Activated CD4-positive, CD25-positive, alpha-beta regulatory T cell treated with anti-CD3 and anti-CD28 coated beads, Interleukin-2, amount 50 U/mL, for 16 hours (primary cell): ENCODE measurements around the gene CDC73.
A peak's percentile ranks its signal among the peaks of the same experiment; 100 is the strongest.

Experiments
- DNase-seq: peaks from one replicate; pipeline ENCODE4 v3.0.0-alpha.2; 2020; ENCODE audit warnings: low read depth, low spot score

The CDC73 gene

DNA sequence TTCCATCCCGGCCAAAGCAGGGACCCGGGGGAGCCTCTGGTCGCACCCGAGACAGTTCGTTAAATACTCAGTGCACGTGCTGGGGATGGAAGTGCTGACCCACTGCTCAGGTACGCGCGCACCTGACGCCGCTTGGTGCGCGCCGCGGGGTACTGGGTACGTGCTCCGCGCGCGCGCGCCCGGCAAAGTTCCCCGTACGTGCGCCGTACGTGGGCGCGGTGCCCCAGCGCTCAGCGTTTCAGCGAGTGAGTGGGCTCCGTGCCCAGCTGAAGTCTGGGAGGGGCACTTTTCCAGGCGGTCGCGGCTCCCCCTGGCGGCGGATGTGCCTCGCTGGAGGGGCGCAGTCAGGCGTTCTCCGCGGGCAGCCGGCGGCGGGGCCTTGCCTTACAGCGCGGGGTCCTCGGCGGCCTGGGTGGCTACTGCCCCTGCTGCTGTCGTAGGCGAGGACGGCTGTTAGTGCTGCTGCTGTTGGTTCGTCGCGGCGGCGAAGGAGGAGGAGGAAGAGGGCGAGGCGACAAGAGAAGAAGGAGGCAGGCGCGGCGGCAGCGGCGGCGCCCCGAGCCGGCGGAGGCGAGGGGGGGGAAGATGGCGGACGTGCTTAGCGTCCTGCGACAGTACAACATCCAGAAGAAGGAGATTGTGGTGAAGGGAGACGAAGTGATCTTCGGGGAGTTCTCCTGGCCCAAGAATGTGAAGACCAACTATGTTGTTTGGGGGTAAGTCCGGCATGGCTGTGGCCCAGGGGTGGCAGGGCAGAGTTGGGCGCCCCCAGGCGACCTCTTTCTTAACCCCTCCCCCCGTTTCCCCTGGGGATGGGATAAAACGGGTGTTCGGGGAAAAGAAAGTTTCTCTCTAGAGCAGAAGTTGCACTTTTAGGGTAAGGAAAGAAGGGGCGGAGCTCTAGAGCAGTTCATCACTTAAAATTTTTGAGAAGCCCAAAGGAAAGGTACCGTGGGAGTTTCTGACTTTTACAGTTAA is at the start of gene CDC73:
Gene CDC73, plus strand, starts transcription at position 416 of the 978 bp plus-strand sequence. Its CDS starts 170 bp downstream, at position 586.
- DNase-seq, result peak; percentile 97

DNA sequence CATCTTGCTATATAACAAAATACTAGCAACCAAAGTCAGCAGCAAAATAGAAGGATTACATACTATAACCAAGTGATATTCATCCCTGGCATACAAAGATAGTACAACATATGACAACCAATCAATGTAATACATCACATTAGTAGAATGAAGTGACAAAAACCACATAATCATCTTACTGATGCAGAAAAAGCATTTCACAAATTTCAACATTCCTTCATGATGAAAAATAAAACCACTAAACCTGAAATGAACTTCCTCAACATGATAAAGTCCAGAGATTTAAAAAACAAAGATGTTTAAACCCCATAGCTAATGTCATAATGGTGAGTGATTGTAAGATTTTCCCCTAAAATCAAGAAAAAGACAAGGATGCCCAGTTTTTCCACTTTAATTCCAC is 43.8 kb upstream of the CDC73 start:
- DNase-seq, result no peak

DNA sequence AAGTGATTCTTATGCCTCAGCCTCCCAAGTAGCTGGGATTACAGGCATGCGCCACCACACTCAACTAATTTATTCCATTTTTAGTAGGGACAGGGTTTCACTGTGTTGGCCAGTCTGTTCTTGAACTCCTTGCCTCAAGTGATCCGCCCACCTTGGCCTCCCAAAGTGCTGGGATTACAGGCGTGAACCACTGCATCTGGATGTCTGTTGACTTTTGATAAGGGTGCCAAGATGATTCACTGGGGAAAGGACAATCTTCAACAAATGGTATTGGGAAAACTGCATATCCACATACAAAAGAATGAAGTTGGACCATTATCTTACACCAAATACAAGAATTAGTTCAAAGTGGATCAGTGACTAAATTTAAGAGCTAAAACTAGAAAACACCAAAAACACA is 42.6 kb upstream of the CDC73 start:
- no peak for DNase-seq

DNA sequence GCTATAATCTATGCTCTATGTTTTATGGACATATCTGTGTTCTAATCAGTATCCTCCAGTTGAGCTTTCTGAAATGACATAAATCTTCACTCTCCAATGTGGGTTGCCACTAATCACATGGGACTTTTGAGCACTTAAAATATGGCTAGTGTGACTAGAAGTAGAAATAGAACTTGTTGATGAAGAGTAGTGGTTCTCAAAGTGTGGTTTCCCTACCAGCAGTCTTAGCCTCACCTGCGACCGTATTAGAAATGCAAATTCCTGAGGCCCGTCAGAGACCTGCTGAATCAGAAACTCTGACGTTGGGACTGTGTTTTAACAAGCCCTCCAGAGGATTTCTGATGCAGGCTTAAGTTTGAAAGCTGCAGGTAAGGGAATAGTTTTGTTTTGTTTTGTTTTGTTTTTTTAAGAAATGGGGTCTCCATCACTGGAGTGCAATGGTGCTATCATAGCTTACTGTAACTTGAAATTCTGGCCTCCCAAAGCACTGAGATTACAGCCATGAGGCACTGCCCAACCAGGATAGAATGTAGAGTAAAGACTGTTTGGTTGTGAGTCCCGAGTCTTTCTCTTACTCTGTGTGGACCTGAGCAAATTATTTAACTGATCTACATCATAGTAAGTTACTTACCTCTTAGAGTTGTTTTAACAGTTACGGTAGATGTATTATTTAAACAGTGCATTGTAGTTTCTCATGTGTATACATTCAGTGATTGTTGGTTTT is 38.3 kb upstream of the CDC73 start:
- no peak for DNase-seq

DNA sequence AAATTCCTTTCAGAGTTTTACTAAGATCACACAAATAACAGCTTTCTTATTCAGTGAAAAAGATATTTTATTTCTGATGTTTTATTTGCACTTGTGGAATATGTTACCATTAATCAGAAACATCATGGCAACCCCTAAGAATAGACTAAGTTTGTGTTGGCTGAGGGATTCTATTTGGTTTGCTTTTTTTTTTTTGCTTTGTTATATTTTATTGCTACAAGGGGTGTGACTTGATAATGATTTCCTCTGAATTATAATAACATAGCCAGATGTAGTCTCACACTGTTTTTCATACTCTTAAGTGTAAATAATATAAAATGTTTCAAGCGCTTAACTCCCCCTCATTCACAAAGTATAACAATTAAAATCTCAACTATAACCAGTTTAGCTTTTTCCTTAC is 36.6 kb upstream of the CDC73 start:
- no peak for DNase-seq

- no peak for DNase-seq
Observed at GRCh38 chr1:193086342-193086741, 35.5 kb upstream of the CDC73 start.

DNA sequence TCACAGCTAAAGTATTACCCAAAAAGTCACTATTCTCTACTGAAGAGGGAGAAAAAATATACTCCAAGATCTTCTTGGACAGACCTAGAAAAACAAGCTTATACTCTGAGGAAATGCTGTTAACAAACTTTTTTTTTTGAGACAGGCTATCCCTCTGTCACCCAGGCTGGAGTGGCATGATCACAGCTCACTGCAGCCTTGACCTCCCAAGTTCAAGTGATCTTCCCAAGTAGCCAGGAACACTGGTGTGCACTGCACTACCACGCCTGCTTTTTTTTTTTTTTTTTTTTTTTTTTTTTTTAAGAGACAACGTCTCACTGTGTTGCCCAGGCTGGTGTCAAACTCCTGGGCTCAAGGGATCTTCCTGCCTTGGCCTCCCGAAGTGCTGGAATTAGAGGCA is 33.9 kb upstream of the CDC73 start:
- no peak for DNase-seq

DNA sequence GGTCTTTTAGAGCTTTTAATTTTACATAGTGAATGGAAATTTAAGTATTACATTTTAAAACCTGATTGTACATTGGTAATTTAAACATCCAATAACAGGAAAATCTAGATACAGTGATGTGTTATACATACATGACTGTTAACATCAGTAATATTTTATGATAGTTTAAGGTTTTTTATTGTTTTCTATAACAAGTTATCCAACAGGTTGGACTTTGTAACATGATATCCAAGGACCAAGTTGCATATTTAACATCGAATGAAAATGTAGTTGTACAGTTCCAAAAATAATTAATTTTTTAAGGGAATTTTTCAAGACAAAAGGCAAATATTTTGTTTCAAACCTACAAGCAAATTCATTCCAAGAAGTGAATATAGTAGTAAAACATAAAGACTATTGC is 31.0 kb upstream of the CDC73 start:
- DNase-seq, result no peak

GRCh38 chr1:193094112-193094511 is 27.7 kb upstream of the CDC73 start:
- DNase-seq, result no peak

DNA sequence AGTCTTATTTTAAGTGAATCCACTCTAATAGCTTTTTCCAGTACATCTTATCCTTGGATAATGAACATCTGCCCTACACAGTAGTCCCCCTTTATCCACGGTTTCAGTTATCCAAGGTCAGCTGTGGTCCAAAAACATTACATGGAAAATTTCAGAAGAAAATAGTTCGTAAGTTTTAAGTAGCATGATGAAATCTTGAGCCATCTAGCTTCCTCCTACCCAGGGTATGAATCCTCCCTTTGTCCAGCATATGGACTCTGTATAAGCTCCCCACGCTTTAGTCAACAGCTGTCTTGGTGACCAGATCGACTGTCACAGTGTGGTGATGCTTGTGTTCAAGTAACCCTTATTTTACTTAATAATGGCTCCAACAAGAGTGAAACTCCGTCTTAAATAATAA is 19.2 kb upstream of the CDC73 start:
- no peak for DNase-seq

DNA sequence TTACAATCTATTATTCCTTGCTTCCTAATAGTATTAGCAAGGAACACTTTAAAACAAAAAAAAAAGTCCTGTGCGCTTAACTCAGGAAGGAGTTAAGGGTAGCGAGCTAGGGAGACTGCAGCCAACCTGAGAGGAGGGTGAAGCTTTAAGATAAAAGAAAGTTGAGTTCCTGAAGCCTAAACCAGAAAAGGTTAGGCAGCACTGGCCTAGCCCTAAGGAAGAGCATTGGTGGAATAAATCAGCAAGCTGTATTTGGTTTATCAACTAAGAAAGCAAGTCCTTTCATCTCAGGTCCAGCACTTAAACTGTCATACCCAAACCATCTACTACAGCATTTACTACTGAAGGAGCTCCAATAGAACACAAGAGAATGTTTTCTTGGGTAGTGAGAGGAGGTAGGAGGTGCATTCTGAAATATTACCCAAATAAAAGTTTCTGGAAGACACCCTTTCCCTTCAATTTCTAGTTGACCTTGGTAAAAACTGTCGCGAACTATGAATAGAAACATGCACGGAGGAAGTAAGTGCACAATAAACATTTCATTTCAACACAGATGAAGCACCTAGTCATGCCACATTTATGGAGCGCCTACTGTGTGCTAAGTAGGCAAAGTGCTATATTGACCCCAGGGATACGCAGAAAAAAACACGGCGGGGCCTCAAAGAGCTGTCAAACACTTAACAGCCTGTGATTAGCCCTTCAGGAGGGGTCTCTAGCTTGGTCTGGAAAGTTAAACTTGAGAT is 17.9 kb upstream of the CDC73 start:
- DNase-seq, result no peak

DNA sequence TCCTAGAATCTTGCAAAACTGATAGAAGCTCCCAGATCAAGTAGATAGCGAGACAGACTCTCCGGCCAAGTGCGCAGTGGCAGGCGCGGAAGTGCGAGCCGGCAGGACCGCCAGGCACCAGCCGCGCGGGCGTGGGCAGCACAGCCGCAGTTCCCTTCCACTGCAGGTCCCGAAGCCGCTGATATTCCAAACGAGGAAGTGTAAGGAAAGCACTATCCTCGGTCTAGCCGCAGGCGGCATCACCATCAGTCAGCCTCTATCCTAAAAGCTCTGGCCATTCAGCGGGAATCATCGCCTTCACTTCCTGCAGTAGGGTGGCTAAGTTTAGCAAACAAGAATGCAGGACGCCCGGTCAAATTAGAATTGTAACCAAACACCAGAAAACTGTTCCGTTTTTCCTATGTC is 17.3 kb upstream of the CDC73 start:
- no peak for DNase-seq

GRCh38 chr1:193104907-193105820 is 16.7 kb upstream of the CDC73 start, which contains the start of gene GLRX2:
Gene GLRX2 (minus strand): TSS chr1:193105414. CDS start chr1:193105382, 32 bp downstream.
- DNase-seq, result no peak

DNA sequence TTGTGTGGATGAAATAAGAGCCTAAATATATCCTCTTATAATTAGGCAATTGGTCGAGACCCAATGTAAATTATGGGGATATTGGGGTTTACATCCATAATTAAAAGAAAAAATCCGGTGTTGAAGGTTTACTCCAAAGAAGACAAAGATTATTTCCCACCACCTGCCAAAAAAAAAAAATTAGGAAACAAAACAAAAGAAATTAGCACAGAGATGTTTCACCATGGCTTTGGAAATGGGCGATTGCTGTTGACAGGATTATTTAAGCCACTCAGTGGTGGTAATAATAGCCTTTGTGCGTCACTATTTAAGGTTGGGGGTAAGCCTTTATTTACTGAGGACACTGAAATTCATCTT is 16.0 kb upstream of the CDC73 start:
- DNase-seq, result no peak

DNA sequence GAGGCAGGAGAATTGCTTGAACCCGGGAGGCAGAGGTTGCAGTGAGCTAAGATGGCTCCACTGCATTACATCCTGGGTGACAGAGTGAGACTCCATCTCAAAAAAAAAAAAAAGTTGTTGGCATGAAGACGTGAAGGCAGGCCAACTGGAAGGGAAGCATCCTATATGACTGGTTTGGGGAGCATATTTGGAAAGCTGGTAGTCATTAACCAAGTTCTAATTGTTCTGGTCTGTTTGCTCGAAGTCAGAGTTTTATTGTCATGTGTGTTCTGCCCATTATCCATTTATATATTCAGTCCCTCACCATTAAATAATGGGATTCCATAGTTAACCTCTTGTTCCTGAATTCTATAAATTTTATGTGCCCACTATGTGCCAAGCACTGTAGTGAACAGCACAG is 13.4 kb upstream of the CDC73 start:
- DNase-seq, result no peak

GRCh38 chr1:193109619-193110018 is 12.2 kb upstream of the CDC73 start:
- no peak for DNase-seq

- no peak for DNase-seq
Observed at GRCh38 chr1:193110246-193110645, 11.6 kb upstream of the CDC73 start.

DNA sequence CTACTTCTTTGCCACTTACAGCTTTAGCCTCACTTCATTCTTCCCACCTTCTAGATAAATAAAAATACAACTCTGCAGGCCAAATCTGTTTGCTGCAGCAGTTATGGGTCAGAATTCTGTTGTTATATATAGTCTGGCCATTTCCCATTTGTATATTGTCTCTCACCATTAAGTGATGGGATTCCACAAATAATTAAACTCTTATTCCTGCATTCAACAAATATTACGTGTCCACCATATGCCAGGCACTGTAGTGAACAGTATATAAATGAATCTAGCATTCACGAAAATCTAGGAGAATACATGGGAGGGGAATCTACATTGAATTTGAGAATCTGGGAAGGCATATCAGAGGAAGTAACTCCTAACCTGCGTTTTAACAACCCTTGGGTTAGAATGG is 11.0 kb upstream of the CDC73 start:
- DNase-seq, result no peak

GRCh38 chr1:193111641-193112090 is 10.2 kb upstream of the CDC73 start:
- DNase-seq, result no peak

GRCh38 chr1:193113258-193113991 is 8.4 kb upstream of the CDC73 start:
- no peak for DNase-seq
